Right ventricle myocardium superior (tissue), 1 donor: ENCODE data around the gene ZDHHC14. TPM values are rescaled to one million over a fixed set of nuclear protein-coding genes. Genes with fewer than 3 reads are reported as not detected.
"Not testable (repeated sequence)": the region's sequence is repeated elsewhere in the genome, so short reads cannot be mapped to it uniquely, and the experiment has no call there.

Experiments
- ATAC-seq: fragments of 200-7000 bp; cut with Tn5 transposase; one replicate; pipeline ENCODE4 v1.9.1; 2020; ENCODE audit warnings: mild to moderate bottlenecking; ENCODE audit not compliant: poor library complexity
- DNase-seq: peaks from one replicate; pipeline ENCODE4 v3.0.0-alpha.2; 2020
- intact Hi-C: fragments of 100-400 bp; cut with DNase I; formaldehyde crosslinking; loops from one replicate; pipeline ENCODE4 v1.11.2; 2022
- total RNA-seq: library from RNA; stranded (reverse); fragmentation: NEBNext Ultra II Directional; extraction: Animal tissue kit (Norgen Biotek cat#: 25700); gene quantifications from one replicate; pipeline ENCODE4 v1.2.1, GENCODE V29; 2021
- donor health status: DM: no; HTN: yes; CAD: no; lungs with severe emphysema.

ZDHHC14 gene
- total RNA-seq, 1 donor from 2014 or later = 9.4 TPM

DNA sequence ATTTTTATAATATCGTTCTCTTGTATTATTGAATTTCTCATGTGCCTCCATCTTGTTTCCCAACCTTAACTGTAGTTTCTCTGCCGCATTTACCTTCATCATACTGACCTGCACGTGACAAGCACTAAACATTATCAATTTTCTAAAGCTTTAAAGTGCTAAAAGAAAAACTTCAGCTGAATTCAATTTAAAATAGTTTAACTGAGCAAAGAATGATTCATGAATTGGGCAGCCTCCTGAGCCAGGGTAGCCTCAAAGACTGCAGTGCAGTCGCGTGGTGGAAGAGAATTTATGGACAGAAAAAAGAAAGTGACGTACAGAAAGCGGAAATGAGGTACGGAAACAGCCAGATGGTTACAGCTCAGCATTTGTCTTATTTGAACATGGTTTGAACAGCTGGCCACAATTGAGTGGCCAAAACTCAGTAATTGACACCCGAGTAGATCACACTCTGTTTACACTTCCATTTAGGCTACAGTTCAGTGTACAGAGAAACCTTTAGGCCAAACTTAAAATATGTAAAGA lies 4.2 kb upstream of the ZDHHC14 start:
- ATAC-seq (no peak), DNase-seq (no peak)
- intact Hi-C loops = no loop called here

- ATAC-seq = peak; percentile 94
- intact Hi-C loops = loop anchor here (5.0 to 10.0 kb wide), 2 partner anchors 58 to 285 kb away; partner anchors contain the start of gene TMEM242
- peak; percentile 94 for DNase-seq
Measured at GRCh38 chr6:157379656-157380457, 1.1 kb upstream of the ZDHHC14 start.

DNA sequence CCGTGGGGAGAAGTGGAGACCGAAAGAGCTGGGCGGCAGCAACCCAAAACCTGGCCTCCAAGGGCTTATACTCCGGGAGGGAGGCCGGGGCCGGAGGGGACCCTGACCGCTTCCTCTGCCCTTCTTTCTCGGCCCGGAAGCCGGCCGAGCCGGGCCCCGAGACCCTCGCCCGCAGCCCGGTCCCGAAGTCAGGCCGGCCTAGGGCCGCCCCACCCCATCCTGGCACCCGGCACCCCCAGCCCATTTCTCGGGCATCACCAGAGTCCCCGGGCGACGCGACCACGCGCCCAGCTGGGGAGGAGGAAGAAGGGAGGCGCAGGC lies 572 bp upstream of the ZDHHC14 start:
- intact Hi-C loops = loop anchor here (5.0 to 10.0 kb wide), 2 partner anchors 58 to 284 kb away; partner anchors contain the start of gene TMEM242
- no peak for ATAC-seq

GRCh38 chr6:157381631-157382621 lies 936 bp downstream of the ZDHHC14 start:
- DNase-seq (peak; percentile 79), ATAC-seq (no peak)
- intact Hi-C loops = loop anchor here (5.0 to 10.0 kb wide), 2 partner anchors 60 to 283 kb away; partner anchors contain the start of gene TMEM242

More for the DNA sequence above, 572 bp upstream of the ZDHHC14 start:
- no peak for DNase-seq

DNA sequence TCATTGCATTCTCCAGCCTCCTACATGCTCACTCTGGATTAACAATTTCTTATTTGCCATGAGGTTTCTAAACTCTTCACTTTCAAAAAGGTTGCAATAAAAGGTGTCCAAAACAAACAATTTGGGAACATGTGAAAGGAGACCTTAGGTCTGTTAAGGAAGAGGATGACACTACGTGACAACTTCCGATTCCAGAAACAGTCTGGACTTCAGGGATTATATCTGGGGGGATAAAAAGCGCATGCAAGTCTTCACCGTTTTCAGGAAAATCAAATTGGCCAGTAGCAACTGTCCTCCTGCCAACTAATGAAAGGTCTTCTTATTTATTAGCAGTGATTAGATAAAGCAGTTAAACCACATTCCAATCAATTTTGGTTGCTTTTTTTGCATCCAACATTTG lies 1.8 kb downstream of the ZDHHC14 start:
- intact Hi-C loops = loop anchor here (5.0 to 10.0 kb wide), 2 partner anchors 61 to 282 kb away; partner anchors contain the start of gene TMEM242
- no peak for ATAC-seq
- DNase-seq = no peak

DNA sequence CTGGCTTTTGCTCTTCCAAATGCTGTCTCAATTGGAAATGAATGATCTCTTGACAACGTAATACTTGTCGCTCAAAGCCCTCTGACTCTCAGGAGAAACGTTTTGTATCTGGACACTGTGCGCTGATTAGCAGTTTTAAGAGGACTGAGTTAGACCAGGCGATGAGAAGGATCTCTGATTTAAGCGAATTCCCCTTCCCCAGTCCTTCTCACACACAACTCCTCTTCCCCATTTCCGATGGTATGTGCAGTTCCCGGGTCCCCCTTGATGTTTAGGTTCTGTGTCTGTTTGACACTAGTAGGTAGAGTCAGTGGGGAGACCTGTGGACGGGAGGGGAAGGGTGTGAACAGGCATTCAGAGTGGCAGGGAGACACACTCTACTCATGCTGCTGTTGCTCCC lies 2.5 kb downstream of the ZDHHC14 start:
- intact Hi-C loops = loop anchor here (5.0 to 10.0 kb wide), 2 partner anchors 61 to 281 kb away; partner anchors contain the start of gene TMEM242
- DNase-seq (no peak), ATAC-seq (no peak)

DNA sequence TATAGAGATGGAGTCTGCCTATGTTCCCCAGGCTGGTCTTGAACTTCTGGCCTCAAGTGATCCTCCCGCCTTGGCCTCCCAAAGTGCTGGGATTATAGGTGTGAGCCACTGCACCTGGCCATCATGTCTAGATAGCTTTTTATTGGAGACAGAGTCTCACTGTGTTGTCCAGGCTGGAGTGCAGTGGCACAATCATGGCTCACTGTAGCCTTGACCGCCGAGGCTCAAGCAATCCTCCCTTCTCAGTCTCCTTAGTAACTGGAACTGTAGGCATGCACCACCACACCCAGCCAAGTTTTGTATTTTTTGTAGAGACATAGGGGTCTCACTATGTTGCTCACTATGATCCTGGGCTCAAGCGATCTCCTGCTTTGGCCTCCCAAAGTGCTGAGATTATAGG lies 4.0 kb downstream of the ZDHHC14 start:
- not testable (repeated sequence) for DNase-seq, ATAC-seq
- intact Hi-C loops = loop anchor here (5.0 to 10.0 kb wide), 2 partner anchors 63 to 280 kb away; partner anchors contain the start of gene TMEM242

GRCh38 chr6:157385482-157385881 lies 4.5 kb downstream of the ZDHHC14 start:
- ATAC-seq = no peak
- intact Hi-C loops = loop anchor here (10.0 kb wide), 1 partner anchor 279 kb away; no protein-coding TSS in a partner anchor
- no peak for DNase-seq

DNA sequence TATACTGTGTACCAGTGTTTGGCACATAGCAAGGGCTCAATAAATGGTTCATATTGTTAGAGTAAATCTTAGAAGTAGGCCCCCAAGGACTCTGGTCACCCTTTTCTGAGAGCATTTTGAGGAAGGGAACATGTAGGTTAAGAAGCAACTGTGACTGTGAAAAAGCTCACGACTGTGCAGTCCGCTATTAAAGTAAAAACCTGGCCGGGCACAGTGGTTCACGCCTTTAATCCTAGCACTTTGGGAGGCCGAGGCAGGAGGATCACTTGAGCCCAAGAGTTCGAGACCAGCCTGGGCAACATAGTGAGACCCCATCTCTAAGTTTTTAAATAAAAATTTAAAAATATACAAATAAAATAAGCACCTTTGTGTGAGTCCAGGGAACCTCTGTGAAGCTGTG lies 5.0 kb downstream of the ZDHHC14 start:
- DNase-seq (no peak), ATAC-seq (no peak)
- intact Hi-C loops = loop anchor here (10.0 kb wide), 1 partner anchor 279 kb away; no protein-coding TSS in a partner anchor

DNA sequence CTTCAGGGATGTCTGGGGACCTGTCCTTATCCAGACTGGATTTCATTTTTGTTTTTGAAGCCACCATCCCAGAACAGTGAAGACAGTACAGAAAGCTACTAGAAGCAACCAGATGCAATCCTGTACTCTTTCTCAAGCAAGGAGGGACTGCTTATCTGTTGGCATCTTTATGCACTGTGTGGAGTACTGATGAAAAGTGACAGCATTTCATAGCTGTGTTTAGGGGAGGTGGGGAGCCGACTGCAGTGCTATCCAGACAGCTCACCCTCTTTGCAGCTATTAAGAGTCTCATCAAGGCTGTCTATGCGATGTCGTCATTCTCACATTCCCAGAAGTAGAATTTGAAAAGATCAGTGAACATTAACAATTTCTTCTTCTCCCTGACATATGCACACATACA lies 5.5 kb downstream of the ZDHHC14 start:
- no peak for ATAC-seq
- intact Hi-C loops = loop anchor here (10.0 kb wide), 1 partner anchor 278 kb away; no protein-coding TSS in a partner anchor
- no peak for DNase-seq

GRCh38 chr6:157388924-157389323 lies 7.9 kb downstream of the ZDHHC14 start:
- intact Hi-C loops = loop anchor here (10.0 kb wide), 1 partner anchor 276 kb away; no protein-coding TSS in a partner anchor
- DNase-seq (no peak), ATAC-seq (no peak)

DNA sequence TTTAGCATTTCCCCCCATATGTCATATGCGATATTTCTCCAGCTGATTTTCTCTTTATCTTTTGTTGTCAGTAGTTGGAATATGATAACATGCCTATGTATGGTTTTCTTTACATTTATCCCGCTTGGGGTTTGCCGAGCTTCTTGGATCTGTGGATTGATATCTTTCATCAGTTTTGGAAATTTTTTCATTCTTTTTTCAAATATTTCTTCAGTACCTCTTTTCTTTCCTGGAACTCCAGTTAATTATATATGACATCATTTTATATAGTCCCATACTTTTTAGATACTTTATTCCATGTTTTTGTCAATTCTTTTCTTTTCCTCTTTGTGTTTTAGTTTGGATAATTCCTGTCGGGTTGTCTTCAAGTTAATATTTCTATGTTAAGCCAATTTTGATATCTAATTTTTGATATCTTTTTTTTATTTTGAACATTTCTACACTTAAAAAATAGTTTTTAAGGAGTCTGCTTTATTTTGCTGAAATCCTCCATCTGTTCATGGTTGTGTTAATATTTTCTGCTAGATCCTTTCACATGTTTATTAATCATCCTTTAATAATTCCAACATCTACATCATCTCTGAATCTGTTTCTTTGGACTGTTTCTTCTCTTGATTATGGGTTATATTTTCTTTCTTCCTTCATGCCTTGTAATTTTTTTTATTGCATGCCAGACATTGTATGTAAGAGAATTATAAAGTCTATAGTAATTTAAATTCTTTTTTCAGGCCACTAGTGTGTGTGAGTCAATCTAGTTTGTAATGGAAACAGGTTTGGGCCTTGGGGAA lies 9.5 kb downstream of the ZDHHC14 start:
- intact Hi-C loops = no loop called here
- no peak for ATAC-seq

DNA sequence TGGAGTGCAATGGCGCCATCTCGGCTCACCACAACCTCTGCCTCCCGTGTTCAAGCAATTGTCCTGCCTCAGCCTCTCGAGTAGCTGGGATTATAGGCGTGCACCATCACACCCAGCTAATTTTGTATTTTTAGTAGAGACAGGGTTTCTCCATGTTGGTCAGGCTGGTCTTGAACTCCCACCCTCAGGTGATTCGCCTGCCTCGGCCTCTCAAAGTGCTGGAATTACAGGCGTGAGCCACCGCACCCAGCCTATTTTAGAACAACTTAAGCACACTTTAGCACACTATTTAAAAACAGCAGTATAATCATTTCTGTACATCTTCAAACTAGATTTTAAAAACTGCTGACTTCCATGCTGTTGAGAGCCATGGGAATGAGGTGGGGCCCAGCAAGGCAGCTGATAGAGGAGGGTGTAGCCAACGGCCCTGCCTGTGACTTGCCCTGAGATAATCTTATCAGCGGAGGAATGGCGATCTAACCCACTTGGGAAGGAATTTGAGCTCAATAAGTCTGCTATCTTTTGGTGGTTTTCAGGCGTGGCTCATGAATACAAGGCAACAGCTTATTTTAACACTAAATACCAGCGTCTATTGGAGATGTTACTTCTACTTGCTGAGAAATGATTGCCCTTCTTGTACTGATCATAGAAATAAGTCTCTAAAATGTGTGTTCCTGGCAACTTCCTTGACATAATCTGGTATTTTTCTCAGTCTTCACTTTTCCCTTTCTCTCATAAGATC lies 12.1 kb downstream of the ZDHHC14 start:
- DNase-seq (no peak), ATAC-seq (peak; percentile 25)
- intact Hi-C loops = no loop called here

More for the DNA sequence above, 9.5 kb downstream of the ZDHHC14 start:
- DNase-seq = no peak

GRCh38 chr6:157393669-157394327 lies 12.8 kb downstream of the ZDHHC14 start:
- DNase-seq = no peak
- intact Hi-C loops = no loop called here
- peak; percentile 22 for ATAC-seq

GRCh38 chr6:157395199-157395598 lies 14.2 kb downstream of the ZDHHC14 start:
- ATAC-seq, intact Hi-C loops, DNase-seq: not testable (repeated sequence)

DNA sequence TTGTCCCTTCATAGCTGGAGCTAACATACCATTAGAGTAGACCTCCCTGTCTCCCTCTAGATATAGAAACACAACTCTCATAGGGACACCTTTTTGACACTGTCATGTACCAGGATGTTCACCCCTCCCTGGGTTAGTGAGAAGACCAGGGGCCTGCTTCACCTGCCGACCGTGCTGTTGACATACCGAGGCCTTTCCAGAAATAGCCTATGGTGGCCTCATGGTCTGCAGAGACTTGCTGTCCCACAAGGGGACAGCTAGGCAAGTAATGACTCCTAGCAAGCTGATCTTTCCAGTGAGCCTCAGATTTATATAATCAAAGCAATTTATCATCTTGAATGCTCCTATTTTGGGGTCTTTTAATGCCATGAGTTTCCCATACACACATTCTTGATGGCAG lies 15.0 kb downstream of the ZDHHC14 start:
- no peak for DNase-seq
- intact Hi-C loops = no loop called here
- peak; percentile 42 for ATAC-seq

DNA sequence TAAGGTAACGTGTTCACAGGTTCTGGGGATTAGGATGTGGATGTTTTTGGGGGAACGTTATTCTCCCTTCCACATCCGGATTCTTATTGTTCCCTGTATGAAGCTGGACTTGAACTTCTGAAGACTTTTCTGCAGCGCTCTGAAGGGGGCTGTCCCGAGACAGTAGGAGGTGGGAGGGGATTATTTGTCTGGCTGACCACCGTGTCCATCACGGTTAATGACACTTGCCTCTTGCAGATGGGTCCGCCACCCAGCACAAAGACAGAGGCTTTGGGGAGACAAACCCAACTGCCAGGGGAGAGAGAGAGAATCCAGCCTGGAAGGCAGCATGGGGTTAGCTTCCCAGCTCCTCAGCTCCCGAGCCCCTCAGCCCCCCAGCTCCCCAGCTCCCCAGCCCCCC lies 16.7 kb downstream of the ZDHHC14 start:
- intact Hi-C loops = no loop called here
- ATAC-seq (no peak), DNase-seq (no peak)
